K562 (cell line): Measurements from ENCODE around the gene MOSPD3. TPM values are rescaled to one million over a fixed set of nuclear protein-coding genes. Genes with fewer than 3 reads are reported as not detected.

Experiments used
- CREM ChIP-seq: IDR thresholded peaks from 2 replicates; pipeline ENCODE4 v1.6.1; 2014; ENCODE audit warnings: antibody characterized with exemption, low read depth
- ELF1 ChIP-seq: fragments of 200-800 bp; sonication (Bioruptor generic); IDR thresholded peaks from 2 replicates; pipeline ENCODE4 v1.6.1; 2016; ENCODE audit warnings: missing genetic modification characterization, missing compliant biosample characterization
- KDM4B ChIP-seq, 2 experiments: fragments of 450-650 bp in 1 of 2; sonication (generic) in 1 of 2; IDR thresholded peaks; 2 replicates each; pipeline ENCODE4 v1.6.1; 2016 to 2017; ENCODE audit warnings: borderline replicate concordance in 2 of 2, antibody characterized with exemption in 1 of 2, low read depth in 1 of 2, mild to moderate bottlenecking in 1 of 2
- KDM5B ChIP-seq: fragments of 200-600 bp; sonication (generic); IDR thresholded peaks from 2 replicates; pipeline ENCODE4 v1.6.1; 2012; ENCODE audit warnings: low read depth, mild to moderate bottlenecking, moderate library complexity, low read length, control low read depth, inconsistent platforms; ENCODE audit not compliant: insufficient replicate concordance
- L3MBTL2 ChIP-seq: fragments of 450-650 bp; IDR thresholded peaks from 2 replicates; pipeline ENCODE4 v1.6.1; 2016; ENCODE audit warnings: mild to moderate bottlenecking, moderate library complexity
- RNF2 ChIP-seq: sonication (generic); IDR thresholded peaks from 2 replicates; pipeline ENCODE4 v1.6.1; 2016
- SP1 ChIP-seq: sonication (generic); formaldehyde crosslinking; IDR thresholded peaks from 2 replicates; pipeline ENCODE4 v1.8.1; 2022; ENCODE audit warnings: mild to moderate bottlenecking, missing genetic modification reagents
- ZBED1 ChIP-seq: IDR thresholded peaks from 2 replicates; pipeline ENCODE4 v1.6.1; 2014
- ZBTB40 ChIP-seq, 2 experiments: fragments of 450-650 bp in 1 of 2; sonication (generic) in 1 of 2; formaldehyde crosslinking in 1 of 2; IDR thresholded peaks; 2 replicates each; pipeline versions ENCODE4 v1.7.1 to v1.9.0; 2016 to 2022; ENCODE audit warnings: inconsistent platforms in 1 of 2, mild to moderate bottlenecking in 1 of 2, missing genetic modification reagents in 1 of 2
- ZFP30 ChIP-seq: fragments of 250-450 bp; sonication (Bioruptor Pico); IDR thresholded peaks from 2 replicates; pipeline ENCODE4 v1.8.0; 2022; ENCODE audit warnings: moderate library complexity, mild to moderate bottlenecking, inconsistent platforms, borderline replicate concordance
- ZFP36 ChIP-seq: fragments of 150-350 bp; IDR thresholded peaks from 2 replicates; pipeline ENCODE4 v1.6.1; 2018; ENCODE audit warnings: low read length, low read depth; ENCODE audit not compliant: partially characterized antibody
- ZNF121 ChIP-seq: sonication (generic); formaldehyde crosslinking; conservative IDR thresholded peaks from 2 replicates; pipeline ENCODE4 v1.8.0; 2022; ENCODE audit warnings: missing genetic modification reagents
- ZNF184 ChIP-seq: sonication (generic); formaldehyde crosslinking; IDR thresholded peaks from 2 replicates; pipeline ENCODE4 v1.5.0; 2020; ENCODE audit warnings: missing genetic modification reagents
- ZNF609 ChIP-seq: sonication (generic); formaldehyde crosslinking; IDR thresholded peaks from 2 replicates; pipeline ENCODE4 v1.8.1; 2023; ENCODE audit warnings: missing genetic modification reagents, mild to moderate bottlenecking, borderline replicate concordance
- polyA plus RNA-seq, 8 experiments: library from polyadenylated mRNA; depleted of rRNA in 4 of 8; stranded (reverse) in 5 of 8; unstranded in 3 of 8; fragments of >200 nt; fragmentation: Nextera tagmentation in 2 of 8; fragmentation: Illumina TruSeq in 1 of 8; extraction: Ambion mirVana in 2 of 8; extraction: Trizol in 1 of 8; gene quantifications; 2 replicates each; pipeline versions ENCODE4 v1.2.1 to v1.2.3, GENCODE V29; 2011 to 2014; ENCODE audit warnings: inconsistent platforms in 1 of 8, missing spikeins in 1 of 8
- total RNA-seq, 7 experiments: library from RNA; depleted of rRNA in 6 of 7; stranded (reverse); fragments of >200 nt in 6 of 7; fragmentation: Illumina TruSeq in 2 of 7; extraction: Trizol in 2 of 7; gene quantifications; 2 replicates each; pipeline versions ENCODE4 v1.2.1 to v1.2.3, GENCODE V29; 2011 to 2021; ENCODE audit warnings: low replicate concordance in 1 of 7

Gene MOSPD3
- total and polyA plus RNA-seq, 9 of the 15 experiments (the other 6 are each of a cell fraction or from before 2014, with no cell fraction given) = 1.4 to 32.1 (median 7.3) TPM

DNA sequence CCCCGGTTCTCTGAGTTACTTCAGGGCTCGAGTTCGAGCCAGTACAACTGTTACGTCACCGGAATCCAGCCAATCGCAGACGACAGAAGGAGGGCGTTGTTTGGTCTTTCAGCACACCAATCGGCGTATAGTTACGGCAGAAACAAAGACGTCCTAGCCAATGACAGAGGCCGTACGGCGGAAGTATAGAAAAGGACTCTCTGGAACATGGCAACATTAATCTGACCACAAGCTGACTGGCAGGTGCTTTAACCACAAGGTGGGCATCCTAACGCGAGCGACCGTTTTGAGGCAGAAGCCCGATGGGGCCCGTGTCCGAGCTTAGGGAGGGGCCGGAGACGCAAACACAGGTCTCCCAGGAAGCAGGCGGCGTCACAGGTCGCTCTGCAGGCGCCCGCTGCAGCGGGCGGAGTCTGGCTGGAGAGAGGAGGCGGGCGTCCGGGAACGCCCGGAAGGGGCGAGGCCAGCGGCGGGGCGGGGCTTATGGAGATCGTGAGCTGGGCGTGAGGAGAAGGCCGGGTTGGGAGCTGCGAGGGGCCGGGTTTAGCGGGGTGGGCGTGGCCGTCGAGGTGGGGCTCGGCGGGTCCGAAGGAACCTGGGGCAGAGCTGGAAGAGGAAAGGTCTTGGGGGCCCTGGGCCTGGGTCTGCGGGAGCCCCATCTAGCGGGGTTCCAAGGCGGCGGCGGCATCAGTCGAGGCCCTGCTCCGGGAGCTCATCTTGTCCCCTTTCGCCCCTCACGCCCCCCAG is at the start of gene MOSPD3 (continued):
- TF ChIP-seq CREM = peak; percentile 83
- no peak for TF ChIP-seq ZNF184
- TF ChIP-seq ELF1 (tag) = peak; percentile 95
- no peak for TF ChIP-seq ZFP36
- TF ChIP-seq ZBED1 = no peak
- TF ChIP-seq RNF2 = no peak
- TF ChIP-seq KDM5B = peak; percentile 63
- no peak; a peak in 1 of 4 replicates for TF ChIP-seq KDM4B (IDR thresholded peaks at IDR 0.05; ENCODE audit: borderline replicate concordance in 2 of 2, low read depth in 1 of 2)
- TF ChIP-seq L3MBTL2 = peak; percentile 74
- TF ChIP-seq SP1 (CRISPR knock-in tag) = peak; percentile 89
- TF ChIP-seq ZNF609 = peak; percentile 57; the same call in 1 of the 2 replicates
- TF ChIP-seq ZFP30 (CRISPR knock-in tag) = no peak
- no peak for TF ChIP-seq ZNF121 (CRISPR knock-in tag)
- TF ChIP-seq ZBTB40 (IDR thresholded peaks at IDR 0.05) = peak; percentile 84
- no peak for TF ChIP-seq ZBTB40 (CRISPR knock-in tag; IDR thresholded peaks at IDR 0.05)
